ENCODE data around the gene DHRS1.

DHRS1 gene

GRCh38 chr14:24273422-24273998 lies 26.1 kb downstream of the DHRS1 start:
- H3K27ac ChIP-seq, result no peak overlapping the region
- intact Hi-C loops (cut with DNase I; ENCODE audit: low total_unique reads), result no loop called here
- peaks cover 0 to 16% (median 6%) of the 10 kb centered on the region in 3 donors for H3K36me3 ChIP-seq
- peaks cover 0 to 12% (median 8%) of the 10 kb centered on the region in 4 donors for H3K4me1 ChIP-seq
- H3K9me3 ChIP-seq, result no peaks in the 10 kb centered on the region
- no peak overlapping the region for H3K4me3 ChIP-seq
- H3K27me3 ChIP-seq, result no peaks in the 10 kb centered on the region
- no peak for DNase-seq
- TF ChIP-seq, protein P1, sequence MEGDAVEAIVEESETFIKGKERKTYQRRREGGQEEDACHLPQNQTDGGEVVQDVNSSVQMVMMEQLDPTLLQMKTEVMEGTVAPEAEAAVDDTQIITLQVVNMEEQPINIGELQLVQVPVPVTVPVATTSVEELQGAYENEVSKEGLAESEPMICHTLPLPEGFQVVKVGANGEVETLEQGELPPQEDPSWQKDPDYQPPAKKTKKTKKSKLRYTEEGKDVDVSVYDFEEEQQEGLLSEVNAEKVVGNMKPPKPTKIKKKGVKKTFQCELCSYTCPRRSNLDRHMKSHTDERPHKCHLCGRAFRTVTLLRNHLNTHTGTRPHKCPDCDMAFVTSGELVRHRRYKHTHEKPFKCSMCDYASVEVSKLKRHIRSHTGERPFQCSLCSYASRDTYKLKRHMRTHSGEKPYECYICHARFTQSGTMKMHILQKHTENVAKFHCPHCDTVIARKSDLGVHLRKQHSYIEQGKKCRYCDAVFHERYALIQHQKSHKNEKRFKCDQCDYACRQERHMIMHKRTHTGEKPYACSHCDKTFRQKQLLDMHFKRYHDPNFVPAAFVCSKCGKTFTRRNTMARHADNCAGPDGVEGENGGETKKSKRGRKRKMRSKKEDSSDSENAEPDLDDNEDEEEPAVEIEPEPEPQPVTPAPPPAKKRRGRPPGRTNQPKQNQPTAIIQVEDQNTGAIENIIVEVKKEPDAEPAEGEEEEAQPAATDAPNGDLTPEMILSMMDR (IDR thresholded peaks at IDR 0.05), result no peak

GRCh38 chr14:24272467-24272866 lies 27.1 kb downstream of the DHRS1 start:
- H3K4me3 ChIP-seq, result no peak overlapping the region
- TF ChIP-seq, protein P1 (IDR thresholded peaks at IDR 0.05), result no peak
- H3K9me3 ChIP-seq, result no peaks in the 10 kb centered on the region
- H3K27ac ChIP-seq, result no peak overlapping the region
- DNase-seq, result no peak
- H3K36me3 ChIP-seq, result peaks cover 0 to 27% (median 13%) of the 10 kb centered on the region in 3 donors
- intact Hi-C loops (cut with DNase I; ENCODE audit: low total_unique reads), result no loop called here
- no peaks in the 10 kb centered on the region for H3K27me3 ChIP-seq
- H3K4me1 ChIP-seq, result peaks cover 0 to 12% (median 8%) of the 10 kb centered on the region in 4 donors

- H3K27ac ChIP-seq, result peak overlapping the region; percentile 98
- peaks cover 0 to 12% (median 8%) of the 10 kb centered on the region in 4 donors for H3K4me1 ChIP-seq
- no peaks in the 10 kb centered on the region for H3K27me3 ChIP-seq
- no peak for DNase-seq
- H3K36me3 ChIP-seq, result peaks cover 5 to 33% (median 18%) of the 10 kb centered on the region in 3 donors
- no peaks in the 10 kb centered on the region for H3K9me3 ChIP-seq
- intact Hi-C loops (cut with DNase I; ENCODE audit: low total_unique reads), result no loop called here
- TF ChIP-seq, protein P1 (IDR thresholded peaks at IDR 0.05), result no peak
- peak overlapping the region; percentile 91 to 93 for H3K4me3 ChIP-seq
These were observed 27.7 kb downstream of the DHRS1 start for GRCh38 chr14:24271834-24272263.

DNA sequence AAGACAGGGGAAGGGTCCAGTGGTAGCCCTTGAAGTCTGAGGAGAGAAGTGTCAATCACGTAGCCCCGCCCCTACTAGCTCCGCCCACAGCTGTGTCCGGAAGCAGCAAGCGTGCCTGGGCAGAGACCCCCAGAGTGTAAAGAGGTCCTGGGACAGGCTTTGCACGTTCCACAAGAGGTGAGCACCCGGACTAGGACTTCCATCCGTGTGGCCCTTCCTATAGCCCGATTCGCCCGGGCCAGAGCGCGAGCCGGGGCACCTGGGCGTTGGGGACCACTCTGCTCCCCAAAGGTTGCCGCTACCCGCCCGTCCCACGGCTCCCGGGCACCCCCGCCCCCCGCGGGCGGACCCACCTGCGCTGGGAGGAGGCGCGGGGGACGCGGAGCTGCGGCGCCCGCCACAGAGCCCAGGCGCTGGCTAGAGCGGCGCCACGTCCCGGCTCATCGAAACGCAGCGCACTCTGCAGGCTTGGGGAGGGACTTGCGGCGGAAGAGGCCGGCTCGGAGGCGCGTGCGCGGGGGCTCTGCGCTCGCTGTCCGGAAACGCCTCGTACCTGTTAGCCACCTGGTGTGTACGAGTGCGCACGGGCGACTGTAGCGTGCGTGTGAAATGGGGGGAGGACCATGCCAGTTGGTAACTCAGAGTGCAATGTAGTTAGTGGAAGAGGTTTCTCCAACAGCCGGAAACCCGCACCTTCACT lies 28.3 kb downstream of the DHRS1 start, which contains the start of gene RABGGTA:
Gene RABGGTA, minus strand, starts transcription at position 464 of the 700 bp plus-strand sequence. CDS start 482 bp downstream, outside the sequence.
- Histone ChIP-seq H3K27me3 (no peaks in the 10 kb centered on the region), H3K4me1 (peaks cover 0 to 12% (median 8%) of the 10 kb centered on the region in 4 donors), H3K36me3 (peaks cover 11 to 39% (median 23%) of the 10 kb centered on the region in 3 donors), H3K9me3 (no peaks in the 10 kb centered on the region), H3K4me3 (peak within 1 kb of the TSS; percentile 91 to 93), H3K27ac (peak within 1 kb of the TSS; percentile 98)
- peak; percentile 77 to 91 for DNase-seq
- intact Hi-C loops (cut with DNase I; ENCODE audit: low total_unique reads), result no loop called here
- TF ChIP-seq, protein P1 (IDR thresholded peaks at IDR 0.05), result peak; percentile 75 to 77

GRCh38 chr14:24270537-24271133 lies 28.9 kb downstream of the DHRS1 start:
- peaks cover 0 to 12% (median 8%) of the 10 kb centered on the region in 4 donors for H3K4me1 ChIP-seq
- intact Hi-C loops (cut with DNase I; ENCODE audit: low total_unique reads), result no loop called here
- DNase-seq, result no peak

More at GRCh38 chr14:24270537-24271133, 28.9 kb downstream of the DHRS1 start:
- peak overlapping the region; percentile 91 to 93 for H3K4me3 ChIP-seq
- H3K36me3 ChIP-seq, result peaks cover 13 to 45% (median 29%) of the 10 kb centered on the region in 3 donors
- TF ChIP-seq, protein P1 (IDR thresholded peaks at IDR 0.05), result no peak
- peak overlapping the region; percentile 98 for H3K27ac ChIP-seq
- no peaks in the 10 kb centered on the region for H3K9me3 ChIP-seq
- H3K27me3 ChIP-seq, result no peaks in the 10 kb centered on the region

All from tibial artery (tissue), 4 donors.